ENCODE data around the gene PTAFR. TPM values are rescaled to one million over a fixed set of nuclear protein-coding genes. Genes with fewer than 3 reads are reported as not detected.

PTAFR gene
- total and polyA plus RNA-seq, 2 donors (not counting 1 experiment from before 2014, with no cell fraction given), result 5.9 to 6.2 TPM

DNA sequence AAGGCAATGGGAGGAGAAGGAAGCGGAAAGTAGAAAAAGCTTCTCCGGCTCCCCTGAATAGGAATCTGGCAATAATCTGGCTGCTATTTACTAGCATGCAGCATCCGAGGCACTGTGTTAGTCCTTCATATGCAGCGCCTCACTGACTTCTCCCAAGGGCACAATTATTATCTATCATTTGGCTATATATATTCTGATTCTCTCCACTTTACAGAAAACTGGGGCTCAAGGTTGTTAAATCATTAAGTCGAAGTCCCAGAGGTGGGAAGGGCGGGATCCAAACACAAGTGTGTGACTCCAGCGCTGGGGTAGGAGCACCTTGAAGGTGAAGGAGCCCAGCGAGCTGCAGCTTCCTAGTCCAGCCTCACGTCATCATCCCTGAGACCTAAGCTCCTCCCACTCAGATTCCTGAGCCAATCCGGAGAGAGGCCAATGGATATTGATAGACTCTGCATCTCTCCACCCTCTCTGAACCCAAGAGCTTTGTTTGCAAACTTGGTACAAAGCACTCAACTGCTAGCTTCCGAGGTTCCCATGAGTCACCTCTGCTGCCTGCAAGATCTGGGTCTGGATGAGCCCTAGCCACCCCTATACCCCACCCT lies 71.5 kb downstream of the PTAFR start:
- no peak overlapping the region for H2AFZ ChIP-seq (ENCODE audit: insufficient read depth, low read depth, low read length, poor library complexity, severe bottlenecking)
- WGBS (ENCODE audit: insufficient coverage), result 85% methylated on average over 6 of the region's 11 CpGs
- DNase-seq, result no peak

DNA sequence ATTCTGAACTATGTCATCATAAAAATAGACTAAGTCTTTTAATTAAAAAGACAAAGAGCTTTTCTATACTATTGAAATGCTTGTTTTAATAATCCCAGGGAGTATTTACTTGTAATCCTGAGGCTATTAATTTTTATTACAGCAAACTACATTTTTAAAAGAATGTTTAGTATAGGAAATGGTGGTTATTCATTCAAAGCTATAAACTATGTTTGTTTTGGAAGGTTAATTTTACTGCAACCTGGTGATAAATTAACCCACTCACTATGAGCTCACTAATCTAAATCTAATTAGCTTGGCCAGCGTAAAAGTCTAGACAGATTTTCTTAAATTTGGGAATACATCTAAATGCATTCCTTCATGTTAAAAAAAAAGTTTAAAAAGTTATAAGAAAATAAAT lies 74.3 kb downstream of the PTAFR start:
- no peaks in the 10 kb centered on the region for H3K4me1 ChIP-seq (ENCODE audit: control insufficient read depth in 2 of 2, insufficient read depth in 2 of 2, low read length in 2 of 2)
- ChIA-PET POLR2A (interaction anchor here (0.6 kb wide), 1 partner anchor 89 kb away, joined by 7 read pairs; no protein-coding TSS in a partner anchor), CTCF (interaction anchor here (0.7 to 2.1 kb wide), 4 partner anchors 10 to 1267 kb away, joined by 3 to 11 read pairs (median 4); no protein-coding TSS in a partner anchor)
- H3K9me3 ChIP-seq (ENCODE audit: control extremely low read depth in 1 of 3, control insufficient read depth in 2 of 3, insufficient read depth in 1 of 3, low read length in 2 of 3), result no peaks in the 10 kb centered on the region
- no peaks in the 10 kb centered on the region for H3K79me2 ChIP-seq (ENCODE audit: control insufficient read depth, insufficient read depth, low read length)
- no peaks in the 10 kb centered on the region for H3K9me3 Mint-ChIP-seq (ENCODE audit: insufficient read depth)
- WGBS (ENCODE audit: insufficient coverage), result no CpG with 5 or more reads among the region's 1 CpG
- intact Hi-C loops (cut with micrococcal nuclease), result no loop called here
- H3K27me3 ChIP-seq (replicated peaks in 1 of 4; ENCODE audit: control extremely low read depth in 1 of 4, control insufficient read depth in 3 of 4, insufficient read depth in 4 of 4, low read length in 3 of 4), result no peaks in the 10 kb centered on the region
- H3K27ac ChIP-seq (ENCODE audit: low read length in 2 of 2), result no peak overlapping the region
- H3K4me3 Mint-ChIP-seq, result no peak overlapping the region
- no peak overlapping the region for H3K27ac Mint-ChIP-seq
- H3K4me1 Mint-ChIP-seq, result no peaks in the 10 kb centered on the region
- no peak overlapping the region for H3K4me3 ChIP-seq (ENCODE audit: control extremely low read depth in 1 of 5, extremely low read depth in 1 of 5, insufficient read depth in 1 of 5, low read depth in 2 of 5, low read length in 4 of 5)
- DNase-seq, result no peak
- no peaks in the 10 kb centered on the region for H4K20me1 ChIP-seq (ENCODE audit: control insufficient read depth, insufficient read depth, low read length, poor library complexity, severe bottlenecking)
- H3K4me2 ChIP-seq (replicated peaks; ENCODE audit: low read depth, low read length, poor library complexity, severe bottlenecking), result no peak overlapping the region
- no peak for ATAC-seq (ENCODE audit: low read depth)
- TF ChIP-seq, protein P1, sequence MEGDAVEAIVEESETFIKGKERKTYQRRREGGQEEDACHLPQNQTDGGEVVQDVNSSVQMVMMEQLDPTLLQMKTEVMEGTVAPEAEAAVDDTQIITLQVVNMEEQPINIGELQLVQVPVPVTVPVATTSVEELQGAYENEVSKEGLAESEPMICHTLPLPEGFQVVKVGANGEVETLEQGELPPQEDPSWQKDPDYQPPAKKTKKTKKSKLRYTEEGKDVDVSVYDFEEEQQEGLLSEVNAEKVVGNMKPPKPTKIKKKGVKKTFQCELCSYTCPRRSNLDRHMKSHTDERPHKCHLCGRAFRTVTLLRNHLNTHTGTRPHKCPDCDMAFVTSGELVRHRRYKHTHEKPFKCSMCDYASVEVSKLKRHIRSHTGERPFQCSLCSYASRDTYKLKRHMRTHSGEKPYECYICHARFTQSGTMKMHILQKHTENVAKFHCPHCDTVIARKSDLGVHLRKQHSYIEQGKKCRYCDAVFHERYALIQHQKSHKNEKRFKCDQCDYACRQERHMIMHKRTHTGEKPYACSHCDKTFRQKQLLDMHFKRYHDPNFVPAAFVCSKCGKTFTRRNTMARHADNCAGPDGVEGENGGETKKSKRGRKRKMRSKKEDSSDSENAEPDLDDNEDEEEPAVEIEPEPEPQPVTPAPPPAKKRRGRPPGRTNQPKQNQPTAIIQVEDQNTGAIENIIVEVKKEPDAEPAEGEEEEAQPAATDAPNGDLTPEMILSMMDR (IDR thresholded peaks at IDR 0.05), result no peak
- TF ChIP-seq EZH2 (IDR thresholded peaks at IDR 0.05; ENCODE audit: borderline replicate concordance, insufficient read depth, low read depth, low read length, poor library complexity, severe bottlenecking), result no peak
- H3K9ac ChIP-seq (ENCODE audit: low read length), result no peak overlapping the region
- H3K27me3 Mint-ChIP-seq, result no peaks in the 10 kb centered on the region
- no peaks in the 10 kb centered on the region for H3K36me3 ChIP-seq (replicated peaks in 1 of 2; ENCODE audit: control extremely low read depth in 1 of 2, control insufficient read depth in 1 of 2, extremely low read depth in 1 of 2, insufficient read depth in 2 of 2, low read length in 1 of 2)
- no peak overlapping the region for H2AFZ ChIP-seq (ENCODE audit: insufficient read depth, low read depth, low read length, poor library complexity, severe bottlenecking)

More for the DNA sequence above, 71.5 kb downstream of the PTAFR start:
- CTCF ChIA-PET, result interaction anchor here (0.6 to 1.6 kb wide), 2 partner anchors 13 to 248 kb away, joined by 3 to 6 read pairs; no protein-coding TSS in a partner anchor
- H3K9me3 Mint-ChIP-seq (ENCODE audit: insufficient read depth), result no peaks in the 10 kb centered on the region
- no peak overlapping the region for H3K9ac ChIP-seq (ENCODE audit: low read length)
- POLR2A ChIA-PET, result no interaction called here
- no peak overlapping the region for H3K4me3 Mint-ChIP-seq
- no peaks in the 10 kb centered on the region for H4K20me1 ChIP-seq (ENCODE audit: control insufficient read depth, insufficient read depth, low read length, poor library complexity, severe bottlenecking)
- no peak overlapping the region for H3K4me2 ChIP-seq (replicated peaks; ENCODE audit: low read depth, low read length, poor library complexity, severe bottlenecking)
- TF ChIP-seq, protein P1 (IDR thresholded peaks at IDR 0.05), result no peak
- H3K4me1 ChIP-seq (ENCODE audit: control insufficient read depth in 2 of 2, insufficient read depth in 2 of 2, low read length in 2 of 2), result no peaks in the 10 kb centered on the region
- H3K27ac ChIP-seq (ENCODE audit: low read length in 2 of 2), result no peak overlapping the region
- intact Hi-C loops (cut with micrococcal nuclease), result no loop called here
- H3K27me3 ChIP-seq (replicated peaks in 1 of 4; ENCODE audit: control extremely low read depth in 1 of 4, control insufficient read depth in 3 of 4, insufficient read depth in 4 of 4, low read length in 3 of 4), result no peaks in the 10 kb centered on the region
- H3K79me2 ChIP-seq (ENCODE audit: control insufficient read depth, insufficient read depth, low read length), result no peaks in the 10 kb centered on the region
- no peaks in the 10 kb centered on the region for H3K27me3 Mint-ChIP-seq
- no peaks in the 10 kb centered on the region for H3K9me3 ChIP-seq (ENCODE audit: control extremely low read depth in 1 of 3, control insufficient read depth in 2 of 3, insufficient read depth in 1 of 3, low read length in 2 of 3)
- no peaks in the 10 kb centered on the region for H3K36me3 ChIP-seq (replicated peaks in 1 of 2; ENCODE audit: control extremely low read depth in 1 of 2, control insufficient read depth in 1 of 2, extremely low read depth in 1 of 2, insufficient read depth in 2 of 2, low read length in 1 of 2)
- H3K4me3 ChIP-seq (ENCODE audit: control extremely low read depth in 1 of 5, extremely low read depth in 1 of 5, insufficient read depth in 1 of 5, low read depth in 2 of 5, low read length in 4 of 5), result no peak overlapping the region
- no peak for ATAC-seq (ENCODE audit: low read depth)
- H3K27ac Mint-ChIP-seq, result no peak overlapping the region
- no peaks in the 10 kb centered on the region for H3K4me1 Mint-ChIP-seq

Data from B cell (primary cell).